GM18870 (cell line): ENCODE measurements around the gene ZFPL1.
A peak's percentile ranks its signal among the peaks of the same experiment; 100 is the strongest.

Source experiments
- ATAC-seq: cut with Tn5 transposase; IDR thresholded peaks from one replicate; pipeline ENCODE4 v1.9.1; 2021; ENCODE audit warnings: moderate library complexity; ENCODE audit not compliant: unreplicated experiment

The ZFPL1 gene

DNA sequence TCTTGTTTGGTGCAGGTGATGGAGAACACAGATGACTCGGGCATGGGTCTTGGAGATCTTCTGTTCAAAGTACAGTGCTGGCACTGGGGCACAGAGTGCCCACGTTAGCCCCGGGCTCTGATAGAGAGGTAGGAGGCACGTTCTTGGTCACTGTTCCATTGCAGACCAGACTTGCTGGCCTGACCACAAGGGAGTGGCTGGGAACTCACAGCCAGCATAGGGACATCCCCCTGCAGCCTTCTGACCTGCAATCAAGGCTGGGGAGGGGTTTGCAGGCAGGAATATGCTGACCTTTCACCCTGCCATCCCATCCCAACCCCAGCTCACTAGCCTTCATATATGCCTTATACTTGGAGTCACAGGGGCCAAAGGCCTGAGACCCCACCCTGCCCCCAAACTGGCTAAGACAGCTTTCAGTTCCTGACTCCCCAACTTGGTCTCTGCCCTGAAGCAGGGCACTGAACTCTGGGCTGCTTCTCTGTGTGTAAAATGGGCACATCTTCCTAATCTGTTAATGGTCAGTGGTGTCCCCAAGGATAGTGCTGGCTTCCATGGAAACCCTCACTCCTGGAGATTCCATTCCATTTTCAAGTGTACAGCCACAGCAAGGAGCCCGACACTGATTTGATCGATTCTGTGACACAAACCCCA, 42.7 kb downstream of the ZFPL1 start:
- no peak for ATAC-seq

DNA sequence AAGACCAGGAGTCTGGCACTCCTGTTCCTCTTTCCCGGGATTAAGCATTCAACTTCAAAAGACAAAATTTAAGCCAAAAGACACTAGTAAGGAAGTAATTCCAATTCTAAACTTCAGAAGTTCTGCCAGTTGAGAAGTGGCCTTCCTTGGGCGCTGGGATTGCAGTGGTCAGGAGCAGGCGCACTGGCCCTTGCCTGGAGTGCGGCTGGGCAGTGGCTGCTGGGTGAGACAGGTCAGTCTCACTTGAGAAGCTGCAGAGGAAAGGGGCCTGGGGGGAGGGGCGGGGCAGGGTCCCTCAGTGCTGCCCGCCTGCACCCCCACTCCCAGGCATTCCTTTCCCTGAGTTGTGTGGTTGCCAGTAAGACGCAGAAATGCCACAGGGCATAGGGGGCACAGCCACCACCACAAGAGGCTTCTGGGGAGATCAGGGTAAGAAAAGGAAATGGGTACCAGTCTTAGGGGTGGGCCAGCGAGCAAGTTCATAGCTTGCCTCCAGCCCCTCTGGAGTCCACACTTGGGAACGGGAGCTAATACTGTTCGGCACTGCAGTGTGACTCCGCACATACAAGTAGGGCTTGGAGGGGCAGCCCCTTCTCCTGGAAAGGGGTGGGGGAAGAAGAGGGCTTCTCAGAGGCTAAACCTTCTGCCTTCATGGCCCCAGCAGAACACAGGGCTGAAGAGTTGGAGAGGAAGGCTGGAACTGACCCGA, 43.6 kb downstream of the ZFPL1 start:
- no peak for ATAC-seq

DNA sequence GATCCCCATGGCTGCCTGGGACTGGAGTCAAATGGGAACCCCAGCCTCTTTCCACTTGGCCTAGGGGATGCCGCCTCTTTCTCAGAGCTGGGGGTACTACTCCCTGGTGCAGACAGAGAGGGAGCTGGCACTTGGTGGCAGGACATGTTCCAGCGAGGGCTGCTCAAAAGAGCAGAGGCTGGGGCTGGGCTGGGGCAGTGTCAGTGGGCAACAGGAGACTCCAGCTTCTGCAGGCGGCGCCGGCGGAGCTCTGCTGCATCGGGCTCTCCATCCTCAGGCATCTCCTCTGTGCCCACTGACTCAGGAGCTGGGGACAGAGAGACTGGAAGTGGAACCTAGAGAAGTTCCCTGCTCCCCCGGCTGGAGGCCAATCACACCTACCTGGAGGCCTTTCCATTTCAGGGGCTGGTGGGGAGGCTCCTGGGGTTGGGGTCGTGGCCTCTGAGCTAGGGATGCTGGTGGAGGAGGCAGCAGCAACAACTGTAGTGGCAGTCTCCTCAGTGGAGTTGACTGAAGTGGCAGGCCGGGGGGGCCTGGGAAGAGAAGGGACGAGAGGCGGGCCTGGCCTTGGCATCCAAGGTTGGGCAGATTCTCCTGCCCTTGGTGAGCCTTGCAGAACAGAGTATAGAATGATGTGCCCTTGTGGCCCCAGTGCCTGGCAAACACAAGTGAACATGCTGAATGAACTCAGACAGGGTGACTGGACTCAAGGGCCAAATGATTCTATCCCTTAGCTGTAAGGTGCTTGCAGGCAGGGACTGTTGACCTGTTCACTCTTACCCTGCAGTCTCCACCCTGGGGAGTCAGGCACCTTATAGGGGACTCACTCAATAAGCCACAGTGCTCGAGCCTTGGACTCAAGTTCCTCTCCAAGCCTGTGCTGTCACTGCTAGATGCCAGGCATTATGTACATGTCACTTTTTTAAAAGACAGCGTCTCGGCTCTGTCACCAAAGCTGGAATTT, 44.4 kb downstream of the ZFPL1 start:
- no peak for ATAC-seq

DNA sequence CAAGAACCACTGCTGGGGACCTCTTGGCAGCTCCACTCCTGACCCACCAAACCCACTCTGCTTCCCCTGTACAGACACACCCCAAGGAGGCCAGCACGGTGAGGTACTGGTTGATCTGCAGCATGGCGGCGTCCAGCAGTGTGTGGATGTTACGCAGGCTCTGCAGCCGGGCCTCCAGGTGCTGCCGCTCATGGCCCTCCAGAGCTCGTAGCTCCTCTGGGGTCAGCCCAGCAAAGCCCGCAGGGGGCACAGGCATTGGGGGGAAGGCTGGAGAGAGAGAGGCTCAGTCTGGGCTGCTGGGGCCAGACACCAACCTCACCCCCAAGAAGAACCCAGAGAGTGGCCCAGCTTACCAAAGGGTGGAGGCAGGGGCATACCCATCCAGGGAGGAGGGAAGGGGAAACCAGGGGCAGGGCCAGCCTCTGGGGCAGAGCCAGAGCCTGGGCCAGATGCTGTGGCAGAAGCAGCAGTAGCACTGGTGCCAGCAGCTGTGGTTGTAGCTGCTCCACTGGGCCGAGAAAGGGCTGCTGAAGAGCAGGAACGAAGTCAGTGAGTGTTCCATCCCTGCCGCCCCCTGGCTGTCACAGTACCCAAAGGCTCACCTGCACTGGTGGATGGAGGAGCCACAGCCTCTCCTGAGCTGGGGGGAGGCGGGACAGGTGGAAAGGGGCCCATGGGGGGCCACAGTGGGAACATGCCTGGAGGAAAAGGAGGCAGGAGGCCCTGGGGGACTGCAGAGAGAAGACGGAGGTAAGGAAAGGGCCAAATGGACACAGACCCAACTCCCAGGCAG, 45.8 kb downstream of the ZFPL1 start:
- ATAC-seq, result no peak

DNA sequence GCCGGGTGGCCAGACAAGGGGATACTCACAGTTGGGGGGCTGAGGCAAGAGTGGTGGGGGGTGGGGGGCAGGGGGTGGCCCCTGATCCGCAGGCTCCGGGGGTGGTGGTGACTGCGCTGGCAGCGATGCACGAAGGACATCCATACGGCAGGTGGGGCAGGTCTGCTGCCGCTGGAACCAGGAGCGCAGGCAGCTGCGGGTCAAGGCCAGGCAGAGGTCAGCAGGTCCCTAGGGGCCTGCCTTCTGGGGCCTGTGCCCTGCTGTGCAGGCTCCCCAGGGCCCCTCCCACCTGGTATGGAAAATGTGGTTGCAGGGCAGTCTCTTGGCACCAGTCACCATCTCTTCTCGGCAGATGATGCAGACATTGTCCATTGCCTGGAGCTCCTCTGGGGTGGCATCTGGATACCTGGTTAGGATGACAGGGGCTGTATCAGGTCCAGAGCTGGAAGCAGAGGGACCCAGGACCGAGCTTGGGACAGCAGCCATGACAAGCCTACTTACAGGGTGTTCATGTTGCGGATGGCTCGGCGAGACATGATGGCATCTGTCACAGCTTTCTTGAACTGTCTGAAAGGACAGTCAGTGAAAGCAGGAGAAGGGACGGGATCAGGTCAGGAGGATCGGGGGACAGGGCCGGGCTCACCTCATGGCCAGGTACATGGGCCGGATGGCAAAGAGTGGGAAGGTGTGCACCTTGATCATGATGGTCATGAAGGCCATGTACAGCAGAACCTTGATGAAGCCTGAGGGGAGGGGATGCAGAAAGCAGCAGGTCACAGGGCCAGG, 46.8 kb downstream of the ZFPL1 start:
- ATAC-seq, result no peak

DNA sequence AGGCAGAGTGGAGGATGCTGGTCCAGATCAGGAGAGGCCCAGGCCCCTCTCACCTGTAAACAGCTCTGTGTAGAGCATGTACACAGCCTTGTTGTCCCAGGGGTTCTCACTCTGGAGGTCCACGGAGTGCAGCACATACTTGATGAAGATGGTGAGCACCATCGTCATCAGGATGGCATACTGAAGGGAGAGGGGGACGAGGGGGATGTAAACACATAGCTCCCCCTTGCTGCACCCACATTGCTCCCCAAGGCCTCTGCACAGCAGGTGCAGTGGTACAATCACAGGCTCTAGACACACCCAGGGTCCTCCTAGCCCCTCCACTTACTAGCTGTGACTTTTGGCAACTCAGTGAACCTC, 47.4 kb downstream of the ZFPL1 start:
- ATAC-seq, result no peak

DNA sequence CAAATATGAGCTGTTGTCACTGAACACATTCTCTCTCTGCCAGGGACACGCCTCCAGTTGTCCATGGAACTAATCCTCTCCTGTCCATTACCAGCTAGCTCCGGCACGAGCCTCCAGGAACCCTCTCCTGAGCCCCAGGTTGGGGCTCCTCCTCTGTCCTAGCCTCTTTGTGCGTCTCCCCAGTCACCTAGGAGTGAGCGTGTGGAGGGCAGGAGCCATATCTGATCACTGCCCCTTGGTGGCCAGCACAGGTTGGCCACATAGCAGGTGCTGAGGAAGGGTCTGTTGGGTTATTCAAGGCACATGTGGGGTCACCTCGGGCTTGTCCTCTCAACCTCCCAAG, 47.8 kb downstream of the ZFPL1 start:
- ATAC-seq, result no peak

DNA sequence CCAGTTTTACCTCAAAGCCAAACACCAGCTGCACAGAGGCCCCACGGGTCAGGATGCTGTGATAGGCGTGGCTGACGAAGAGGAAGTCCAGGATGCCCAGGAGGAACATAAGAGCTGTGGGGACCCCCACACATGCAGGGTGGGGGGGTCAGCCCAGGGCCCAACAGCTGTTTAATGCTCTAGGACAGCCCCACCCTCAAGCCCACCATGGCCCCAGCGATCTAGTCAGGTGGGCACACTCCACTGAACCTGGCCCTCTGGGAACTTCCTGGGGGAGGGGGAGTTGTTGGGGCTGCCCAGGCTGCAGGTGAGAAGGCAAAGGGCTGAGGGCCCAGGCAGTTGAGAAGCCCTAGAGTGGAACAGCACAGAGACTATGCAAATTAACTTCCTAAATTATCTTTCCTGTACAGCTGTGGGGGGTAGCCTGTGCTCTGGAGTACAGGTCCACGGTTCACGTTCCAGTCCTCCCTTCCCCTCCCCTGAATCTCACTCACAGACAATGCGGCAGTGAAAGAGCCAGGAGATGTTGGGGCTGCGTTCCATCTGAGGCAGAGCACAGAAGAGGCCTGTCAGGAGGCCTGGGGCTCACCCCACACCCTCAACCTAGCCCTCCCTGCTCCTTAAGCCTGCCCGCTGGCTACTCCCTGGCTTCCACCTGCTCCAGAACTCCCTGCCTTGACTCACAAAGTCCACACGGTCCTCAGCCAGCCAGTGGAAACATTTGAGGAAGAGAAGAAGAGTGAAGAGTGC, 48.4 kb downstream of the ZFPL1 start:
- no peak for ATAC-seq

DNA sequence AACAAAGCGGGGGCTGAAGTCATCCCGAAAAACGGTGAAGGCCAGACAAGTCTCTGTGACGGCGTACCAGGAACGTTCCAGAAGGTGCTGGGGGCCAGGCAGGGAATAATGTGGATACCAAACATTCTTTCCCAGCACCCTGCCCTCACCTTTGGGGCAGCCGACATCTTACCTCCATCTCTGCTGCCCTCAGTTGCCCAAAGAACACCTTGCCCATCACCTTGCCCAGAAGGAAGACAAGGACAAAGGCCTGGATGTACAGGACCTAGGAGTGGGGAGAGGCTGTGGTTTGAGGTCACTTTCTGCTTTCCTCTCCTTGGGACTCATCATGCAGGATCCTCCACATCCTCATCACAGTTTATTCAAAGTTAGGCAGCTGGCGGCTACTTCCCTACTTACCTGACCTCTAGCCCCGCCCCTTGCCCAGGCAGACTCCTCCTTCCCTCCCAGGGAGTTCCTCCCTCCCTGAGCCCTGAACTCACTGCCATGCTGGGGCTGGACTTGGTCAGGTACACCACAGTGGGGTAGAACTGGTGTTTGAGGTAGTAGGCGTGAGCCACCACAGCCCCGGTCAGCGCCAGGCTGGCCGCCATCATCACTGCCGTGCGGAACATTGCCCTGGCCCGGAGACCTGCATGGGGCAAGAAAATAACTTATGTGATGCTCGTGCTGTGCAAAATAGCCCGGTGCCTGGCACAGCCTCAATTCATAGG, 49.1 kb downstream of the ZFPL1 start:
- ATAC-seq, result no peak

DNA sequence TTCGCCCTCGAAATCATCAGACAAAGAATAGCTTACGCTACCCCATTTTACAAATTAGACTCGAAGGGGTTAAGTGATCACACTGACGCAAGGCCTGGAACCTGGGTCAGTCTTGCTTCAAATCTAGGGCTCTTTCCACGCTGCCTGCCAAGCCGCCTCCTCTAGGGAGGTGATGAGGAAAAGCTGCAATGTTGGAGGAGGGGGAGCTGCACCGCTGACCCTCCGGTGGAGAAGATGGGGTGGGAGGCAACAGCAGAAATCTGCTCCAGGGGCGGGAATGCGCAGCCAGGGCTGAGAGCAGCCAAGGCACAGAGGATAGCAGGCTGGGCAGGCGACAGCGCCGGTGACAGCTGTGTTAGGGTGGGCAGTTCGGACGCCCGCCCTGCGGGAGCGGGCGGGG, 49.7 kb downstream of the ZFPL1 start:
- ATAC-seq, result no peak

DNA sequence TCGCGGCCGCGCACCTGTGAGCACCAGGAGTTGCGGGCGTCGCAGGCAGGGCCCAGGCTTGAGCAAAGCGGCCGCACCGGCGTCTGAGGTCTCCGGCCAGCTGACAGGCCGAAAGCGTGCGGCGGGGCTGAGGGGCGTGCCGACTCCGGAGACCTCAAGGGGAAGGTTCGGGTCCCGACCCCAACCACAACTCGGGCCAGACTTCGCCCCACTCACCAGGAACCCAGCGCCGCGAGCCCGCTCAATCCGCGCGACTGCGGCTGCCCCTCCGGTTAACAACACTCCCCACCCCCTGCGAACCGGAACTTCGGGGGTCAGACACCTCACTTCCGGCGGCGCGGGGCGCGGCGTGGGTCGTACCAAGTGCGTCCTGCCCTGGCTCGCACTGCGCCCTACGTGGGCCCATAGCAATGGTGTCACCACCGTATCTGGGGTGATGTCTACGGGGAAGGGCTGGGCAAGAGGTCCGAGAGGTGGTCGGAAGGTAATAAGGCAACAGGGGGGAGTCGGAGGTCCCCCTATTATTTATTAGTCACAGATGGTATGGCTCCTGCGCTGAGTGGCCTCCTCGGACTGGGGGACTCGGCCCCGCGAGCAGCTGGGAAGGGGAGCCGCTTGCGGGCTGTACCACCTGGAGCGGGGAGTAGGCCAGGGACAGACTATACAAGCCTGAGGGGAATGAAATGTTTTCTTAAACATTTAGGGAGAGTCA, 50.4 kb downstream of the ZFPL1 start, which contains the start of gene SYVN1:
TSS of gene SYVN1 (minus strand) at position 280 of the 712 bp plus-strand sequence. CDS start 918 bp downstream, outside the sequence.
- peak; percentile 51 for ATAC-seq

DNA sequence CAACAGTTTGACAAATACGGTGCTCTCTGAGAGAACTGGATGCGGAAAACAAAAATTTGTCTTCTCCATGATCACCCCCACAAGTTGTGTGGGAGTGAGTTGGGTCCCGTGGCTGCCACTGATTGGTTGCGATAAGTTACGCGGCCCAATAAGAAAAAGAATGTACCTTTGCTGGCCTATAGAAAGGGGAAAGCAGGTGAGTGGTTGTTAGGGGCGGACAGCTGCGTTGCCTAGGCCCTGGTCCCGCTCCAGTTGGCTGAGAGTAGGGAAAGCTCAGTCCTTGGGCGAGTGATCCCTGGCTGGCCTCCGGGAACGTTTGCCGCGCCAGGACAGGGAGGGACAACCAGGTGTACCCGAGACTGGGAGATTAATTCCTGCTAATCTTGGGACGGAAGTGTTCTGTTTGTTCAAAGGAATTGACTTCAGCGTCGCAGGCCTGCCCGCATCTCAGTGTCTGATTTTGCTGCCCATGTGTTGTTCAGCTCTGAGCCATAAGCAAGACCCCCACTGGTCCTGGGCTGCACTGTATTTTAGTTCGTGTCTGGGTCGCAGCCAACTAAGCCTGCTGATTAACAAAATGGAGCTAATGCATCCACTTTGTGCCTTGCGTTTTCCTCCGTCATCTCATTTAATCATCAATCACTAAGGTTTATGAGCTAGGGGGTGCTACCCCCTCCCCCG, 51.1 kb downstream of the ZFPL1 start:
- ATAC-seq, result peak; percentile 62

DNA sequence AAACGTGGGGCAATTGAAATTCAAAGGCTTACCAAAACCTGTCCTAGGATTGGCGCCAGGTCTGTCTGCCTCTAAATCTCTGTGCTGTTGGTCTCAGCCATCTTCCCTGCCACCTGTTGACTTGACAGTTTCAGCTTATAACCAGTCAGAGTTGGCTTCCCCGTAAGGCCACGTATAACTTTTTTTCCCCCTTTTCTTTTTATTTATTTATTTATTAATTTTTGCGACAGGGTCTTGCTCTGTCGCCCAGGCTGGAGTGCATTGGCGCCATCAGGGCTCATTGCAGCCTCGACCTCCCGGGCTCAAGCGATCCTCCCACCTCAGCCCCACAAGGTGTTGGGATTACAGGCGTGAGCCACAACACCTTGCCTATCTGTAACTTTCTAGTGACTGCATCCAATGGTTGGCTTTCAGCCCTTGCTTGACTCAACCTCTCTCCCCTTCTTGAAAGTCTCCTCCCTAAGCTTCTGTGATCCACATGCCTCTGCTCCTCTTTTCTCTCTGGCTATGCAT, 51.7 kb downstream of the ZFPL1 start:
- ATAC-seq, result no peak

DNA sequence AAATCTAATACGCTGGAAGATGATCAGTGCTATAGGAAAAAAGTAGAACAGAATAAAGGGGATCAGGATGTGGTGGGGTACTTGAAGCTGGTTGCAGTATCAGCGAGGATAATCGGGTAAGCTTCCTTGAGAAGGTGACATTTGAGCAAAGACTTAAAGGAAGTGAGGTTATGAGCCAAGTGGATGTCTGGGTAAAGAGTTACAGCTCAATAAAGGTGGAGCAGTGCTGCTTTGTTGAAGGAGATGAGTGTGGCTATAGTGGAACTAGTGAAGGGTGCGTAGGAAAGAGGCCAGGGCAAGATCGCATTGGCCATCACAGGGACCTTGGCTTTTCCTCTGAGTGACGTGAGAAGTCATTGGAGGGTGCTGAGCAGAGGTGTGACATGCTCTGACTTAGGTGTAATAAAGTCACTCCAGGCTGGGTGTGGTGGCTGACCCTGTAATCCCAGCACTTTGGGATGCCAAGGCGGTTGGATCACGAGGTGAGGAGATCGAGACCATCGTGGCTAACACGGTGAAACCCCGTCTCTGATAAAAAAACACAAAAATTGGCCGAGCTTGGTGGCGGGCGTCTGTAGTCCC, 52.6 kb downstream of the ZFPL1 start:
- ATAC-seq, result no peak
